CD4-positive, alpha-beta T cell treated with Interleukin-17A for 1 hour (primary cell): ENCODE data around the gene UBE3D.
"Not testable (repeated sequence)": the region's sequence is repeated elsewhere in the genome, so short reads cannot be mapped to it uniquely, and the experiment has no call there.

Source experiments
- DNase-seq: peaks from one replicate; pipeline ENCODE4 v3.0.0-alpha.2; 2020

UBE3D gene

GRCh38 chr6:83051377-83052172 lies 14.1 kb downstream of the UBE3D start:
- DNase-seq = no peak

GRCh38 chr6:83047065-83047754 lies 18.4 kb downstream of the UBE3D start:
- DNase-seq = no peak

- DNase-seq = no peak
These were observed 21.4 kb downstream of the UBE3D start for GRCh38 chr6:83044091-83044768.

DNA sequence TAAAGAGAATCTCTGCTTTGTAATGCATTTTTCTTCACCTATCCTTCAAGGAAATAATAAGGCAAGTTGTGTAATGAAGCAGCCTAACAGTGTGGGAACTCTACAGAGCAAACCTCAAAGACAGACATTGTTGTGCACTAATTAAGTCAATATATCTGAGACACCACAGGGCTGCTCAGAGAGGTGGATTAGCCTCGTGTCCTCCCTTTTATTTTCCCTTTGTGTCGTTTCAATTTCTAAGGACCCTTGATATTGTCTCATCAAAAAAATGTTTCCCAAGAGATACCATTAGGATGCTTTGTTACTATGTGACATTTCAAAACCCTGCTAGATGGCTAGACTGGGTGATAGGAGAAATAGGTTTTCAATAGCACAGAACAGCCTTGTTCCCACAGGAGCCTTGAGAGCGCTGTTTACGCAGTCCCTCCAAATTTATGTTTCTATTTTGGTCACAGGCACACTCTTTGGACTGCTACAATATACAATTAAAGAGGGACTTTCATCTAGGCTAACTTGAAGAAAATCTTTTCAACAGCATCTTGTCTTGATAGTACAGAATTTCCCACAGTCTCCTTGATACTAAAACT lies 23.1 kb downstream of the UBE3D start:
- DNase-seq = no peak

- DNase-seq = no peak
These were observed 27.4 kb downstream of the UBE3D start for GRCh38 chr6:83038246-83038645.

DNA sequence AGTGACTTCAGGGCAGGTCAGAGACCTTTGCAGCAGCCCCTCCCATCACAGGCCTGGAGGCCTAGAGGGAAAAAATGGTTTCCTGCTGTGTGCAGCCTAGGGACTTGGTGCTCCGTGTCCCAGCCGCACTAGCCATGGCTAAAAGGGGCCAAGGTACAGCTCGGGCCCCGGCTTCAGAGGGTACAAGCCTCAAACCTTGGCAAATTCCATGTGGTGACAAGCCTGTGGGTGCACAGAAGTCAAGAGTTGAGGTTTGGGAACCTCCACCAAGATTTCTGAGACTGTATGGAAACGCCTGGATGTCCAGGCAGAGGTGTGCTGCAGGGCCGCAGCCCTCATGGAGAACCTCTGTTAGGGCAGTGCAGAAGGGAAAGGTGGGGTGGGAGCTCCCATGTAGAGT lies 34.0 kb downstream of the UBE3D start:
- no peak for DNase-seq

GRCh38 chr6:83019741-83020140 lies 45.9 kb downstream of the UBE3D start:
- DNase-seq = no peak

- DNase-seq = not testable (repeated sequence)
These were observed 54.5 kb downstream of the UBE3D start for GRCh38 chr6:83011131-83011530.

DNA sequence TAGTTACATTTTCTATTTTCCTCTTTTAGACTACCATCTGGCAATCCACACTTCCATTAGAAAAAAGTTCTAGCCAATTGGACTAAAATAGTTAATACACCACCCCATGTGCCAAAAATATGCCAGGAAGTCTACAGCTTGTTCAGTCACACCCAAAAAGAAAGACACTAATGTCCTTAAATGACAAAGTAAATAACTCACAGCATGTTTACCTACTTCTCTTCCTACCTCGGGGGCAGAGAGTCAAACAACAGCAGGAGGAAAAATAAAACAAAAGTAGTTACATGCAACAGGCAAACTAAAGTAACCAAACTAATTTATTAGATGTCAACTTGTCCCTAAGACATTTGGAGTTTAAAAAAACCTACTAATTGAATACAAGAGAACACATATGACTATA lies 57.0 kb downstream of the UBE3D start:
- no peak for DNase-seq

DNA sequence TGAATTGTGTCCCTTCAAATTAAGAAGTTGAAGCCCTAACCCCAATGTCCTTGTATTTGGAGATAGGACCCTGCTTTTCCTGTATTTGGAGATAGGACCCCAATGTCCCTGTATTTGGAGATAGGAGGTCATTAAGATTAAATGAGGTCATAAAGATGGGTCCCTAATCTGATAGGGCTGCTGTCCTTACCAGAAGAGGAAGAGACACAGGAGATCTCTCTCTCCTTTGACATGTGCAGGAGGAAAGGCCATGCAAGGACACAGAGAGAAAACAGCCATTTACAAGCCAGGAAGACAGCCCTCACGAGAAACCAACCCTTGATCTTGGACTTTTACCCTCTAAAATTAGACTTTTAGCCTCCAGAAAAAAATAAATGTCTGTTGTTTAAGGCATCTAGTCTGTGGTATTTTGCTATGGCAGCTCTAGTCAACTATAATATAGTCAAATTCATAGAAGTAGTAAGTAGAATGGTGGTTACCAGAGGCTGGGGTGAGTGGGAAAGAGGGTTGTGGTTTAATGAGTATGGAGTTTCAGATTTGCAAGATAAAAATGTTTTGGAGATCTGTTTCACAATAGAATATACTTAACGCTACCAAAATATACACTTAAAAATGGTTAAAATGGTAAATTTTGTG lies 59.3 kb downstream of the UBE3D start:
- no peak for DNase-seq

- DNase-seq = no peak
These were observed 69.5 kb downstream of the UBE3D start for GRCh38 chr6:82996156-82996555.

DNA sequence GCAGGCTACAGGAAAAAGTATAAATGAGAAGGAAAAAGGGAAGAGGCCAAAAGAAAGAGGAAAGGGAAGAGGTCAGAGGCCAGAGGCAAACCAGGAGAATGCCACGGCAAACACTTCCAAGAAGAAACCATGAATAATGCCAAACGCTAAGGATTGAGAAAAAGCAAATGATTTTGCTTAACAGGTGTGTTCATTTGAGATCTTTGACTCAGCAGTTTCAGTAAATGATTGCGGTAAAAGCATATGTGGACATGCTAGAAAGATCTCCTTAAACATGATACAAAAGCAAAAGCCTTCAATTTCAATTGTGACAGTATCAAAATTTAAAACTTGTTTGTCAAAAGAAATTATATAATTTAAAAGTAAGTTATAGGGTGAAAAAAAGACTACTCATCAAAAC lies 70.6 kb downstream of the UBE3D start:
- no peak for DNase-seq

- DNase-seq = no peak
These were observed 75.8 kb downstream of the UBE3D start for GRCh38 chr6:82989736-82990290.

GRCh38 chr6:82988930-82989351 lies 76.7 kb downstream of the UBE3D start:
- no peak for DNase-seq

DNA sequence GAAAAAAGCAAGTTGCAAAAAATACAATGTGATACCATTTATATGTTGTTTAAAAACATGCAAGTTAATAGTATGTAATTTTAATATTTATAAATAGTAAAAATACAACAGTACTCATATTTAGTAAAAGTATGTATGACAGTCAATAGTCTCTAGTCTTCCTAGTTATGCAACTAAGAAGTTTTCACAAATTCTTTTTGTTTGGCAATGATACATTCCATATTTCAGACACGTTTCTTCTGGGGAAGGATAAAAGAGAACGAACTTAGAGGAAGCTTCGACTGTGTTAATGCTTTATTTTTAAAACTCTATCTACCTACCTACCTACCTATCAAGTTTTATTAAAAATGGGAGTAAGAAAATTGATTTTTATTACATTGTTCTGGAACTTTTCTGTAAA lies 77.7 kb downstream of the UBE3D start:
- DNase-seq = no peak

DNA sequence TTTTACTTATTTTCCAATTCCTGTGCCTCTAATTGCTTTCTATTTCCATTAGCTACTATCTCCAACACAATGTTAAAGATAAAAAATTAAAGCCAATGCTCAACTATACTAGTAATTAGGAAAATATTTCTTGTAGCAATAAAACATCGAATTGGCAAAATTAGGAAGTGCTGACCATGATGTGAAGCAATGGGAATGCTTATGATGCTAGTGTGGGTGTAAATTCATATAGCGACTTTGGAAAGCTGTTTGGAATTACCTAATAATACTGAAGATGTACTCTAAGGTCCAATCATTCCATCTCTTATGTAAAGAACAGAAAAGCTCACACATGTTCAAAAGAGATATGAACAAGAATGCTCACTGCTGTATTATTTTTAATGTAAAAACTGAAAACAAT lies 78.2 kb downstream of the UBE3D start:
- DNase-seq = no peak

- DNase-seq = no peak
These were observed 80.9 kb downstream of the UBE3D start for GRCh38 chr6:82984720-82985119.

- no peak for DNase-seq
These were observed 85.6 kb downstream of the UBE3D start for GRCh38 chr6:82980086-82980485.

DNA sequence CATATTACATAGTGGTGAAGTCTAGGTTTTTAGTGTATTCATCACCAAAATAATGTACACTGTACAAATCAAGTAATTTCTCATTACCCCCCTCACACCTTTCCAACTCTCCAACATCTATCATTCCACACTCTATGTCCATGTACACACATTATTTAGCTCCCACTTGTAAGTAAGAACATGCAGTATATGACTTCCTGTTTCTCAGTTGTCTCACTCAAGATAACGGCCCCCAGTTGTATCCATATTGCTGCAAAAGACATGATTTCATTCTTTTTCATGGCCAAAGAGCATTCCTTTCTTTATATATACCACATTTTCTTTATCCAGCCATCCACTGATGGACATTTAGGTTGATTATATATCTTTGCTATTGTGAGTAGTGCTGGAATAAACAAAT lies 86.0 kb downstream of the UBE3D start:
- DNase-seq = no peak

DNA sequence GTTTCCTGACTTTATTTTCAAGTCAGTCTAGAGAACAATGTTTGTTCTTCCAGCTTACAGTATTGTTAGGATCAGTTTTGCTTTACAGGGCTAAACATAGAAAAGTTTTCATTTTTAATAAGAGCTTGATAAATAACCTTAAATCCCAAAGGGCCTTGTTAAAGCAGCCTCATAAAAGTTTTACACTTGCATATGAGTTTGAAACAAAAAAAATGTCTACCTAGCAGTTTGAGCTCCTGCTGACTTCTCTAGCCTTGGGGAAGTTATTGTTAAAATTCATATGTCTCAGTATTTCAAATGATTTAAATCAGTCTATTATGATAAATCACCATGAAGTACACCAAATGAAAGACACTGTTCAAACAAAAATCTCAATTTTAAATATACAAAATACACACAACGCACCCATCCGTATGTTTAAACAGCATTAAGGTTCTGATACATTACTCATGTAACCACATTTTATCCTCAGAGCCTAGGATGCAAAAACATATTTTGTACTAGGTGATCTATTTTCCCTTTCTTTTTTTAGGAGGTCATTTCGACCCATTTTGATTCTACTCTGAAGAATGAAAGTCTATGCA lies 87.2 kb downstream of the UBE3D start:
- no peak for DNase-seq

- DNase-seq = no peak
These were observed 89.5 kb downstream of the UBE3D start for GRCh38 chr6:82976179-82976578.

- no peak for DNase-seq
These were observed 93.7 kb downstream of the UBE3D start for GRCh38 chr6:82971877-82972460.
